Measurements from ENCODE around the gene LGI1.
A peak's percentile ranks its signal among the peaks of the same experiment; 100 is the strongest.
"Not testable (repeated sequence)": the region's sequence is repeated elsewhere in the genome, so short reads cannot be mapped to it uniquely, and the experiment has no call there.

The LGI1 gene

DNA sequence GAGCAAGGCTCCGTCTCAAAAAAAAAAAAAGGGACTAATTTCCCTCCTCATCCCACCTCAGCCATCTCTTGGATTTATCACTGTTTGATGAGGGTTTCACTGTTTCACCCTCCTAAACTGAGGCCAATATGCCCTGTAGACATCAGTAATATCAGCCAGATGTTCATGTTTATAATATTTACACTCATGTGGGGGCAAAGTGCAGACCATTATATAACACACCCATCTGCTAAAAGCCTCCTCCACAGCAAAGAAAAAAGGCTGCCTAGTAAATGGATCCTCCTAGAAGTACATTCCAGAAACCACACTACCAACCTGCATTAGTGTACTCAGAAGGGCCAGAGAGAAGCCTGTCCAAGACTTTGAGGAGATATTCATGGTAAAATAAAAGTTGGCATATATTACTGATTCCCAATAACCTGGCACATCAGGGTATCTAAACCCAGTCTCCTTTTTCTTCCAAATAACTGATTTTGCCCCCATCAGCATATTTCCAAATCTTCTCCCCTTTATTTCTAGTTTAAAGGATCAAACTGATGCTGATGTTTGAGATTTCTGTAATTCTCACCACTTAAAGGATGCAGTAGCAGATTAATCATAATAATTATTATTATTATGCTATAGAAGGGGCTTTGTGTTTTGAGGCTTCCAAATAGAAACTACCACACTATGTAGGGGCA, 55.1 kb downstream of the LGI1 start:
- DNase-seq = no peak

DNA sequence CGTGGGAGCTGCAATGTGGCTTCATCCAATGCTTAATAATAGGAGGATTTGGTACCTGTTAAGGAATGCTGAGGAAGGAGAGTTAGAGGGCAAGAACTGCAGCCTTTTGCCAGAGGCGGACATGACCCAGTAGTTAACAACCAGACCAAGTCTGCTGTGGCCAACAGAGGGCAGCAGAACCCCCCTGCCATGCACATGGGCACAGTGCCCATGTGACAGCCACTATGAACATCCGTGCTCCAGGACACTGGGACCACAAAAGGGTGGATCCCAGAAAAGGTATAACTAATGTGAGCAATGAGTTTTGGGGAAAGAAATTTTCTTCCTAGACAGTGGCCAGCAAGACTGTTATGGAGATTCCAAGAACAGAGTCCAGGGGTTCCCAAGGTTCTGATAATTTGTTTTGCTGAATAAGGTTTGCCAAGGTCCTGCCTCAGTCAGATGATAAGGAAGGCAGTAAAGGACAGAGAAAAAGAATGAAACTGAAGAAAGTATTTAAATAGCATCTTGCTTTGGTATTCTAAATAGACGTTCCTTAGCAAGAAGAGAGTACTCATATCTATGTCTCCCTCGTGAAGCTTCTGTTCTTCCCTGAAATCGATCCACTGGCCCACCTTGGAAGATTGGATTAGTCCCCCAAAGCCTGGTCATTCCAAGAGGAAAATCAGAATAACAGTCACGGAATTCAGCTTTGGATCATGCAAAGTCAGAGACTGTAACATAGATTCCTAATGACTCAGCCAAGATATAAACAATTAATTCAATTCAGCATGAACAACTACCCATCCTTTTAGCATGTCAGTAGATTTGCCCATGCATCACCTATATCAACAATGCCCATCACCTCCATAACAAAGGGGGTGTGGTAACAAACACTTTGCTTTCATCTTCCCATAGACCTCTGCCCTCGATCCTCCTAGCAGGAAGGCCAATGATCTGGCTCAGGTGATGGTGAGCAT, 56.0 kb downstream of the LGI1 start:
- peak; percentile 44 for DNase-seq

GRCh38 chr10:93815304-93816096, 57.8 kb downstream of the LGI1 start:
- peak; percentile 25 for DNase-seq

DNA sequence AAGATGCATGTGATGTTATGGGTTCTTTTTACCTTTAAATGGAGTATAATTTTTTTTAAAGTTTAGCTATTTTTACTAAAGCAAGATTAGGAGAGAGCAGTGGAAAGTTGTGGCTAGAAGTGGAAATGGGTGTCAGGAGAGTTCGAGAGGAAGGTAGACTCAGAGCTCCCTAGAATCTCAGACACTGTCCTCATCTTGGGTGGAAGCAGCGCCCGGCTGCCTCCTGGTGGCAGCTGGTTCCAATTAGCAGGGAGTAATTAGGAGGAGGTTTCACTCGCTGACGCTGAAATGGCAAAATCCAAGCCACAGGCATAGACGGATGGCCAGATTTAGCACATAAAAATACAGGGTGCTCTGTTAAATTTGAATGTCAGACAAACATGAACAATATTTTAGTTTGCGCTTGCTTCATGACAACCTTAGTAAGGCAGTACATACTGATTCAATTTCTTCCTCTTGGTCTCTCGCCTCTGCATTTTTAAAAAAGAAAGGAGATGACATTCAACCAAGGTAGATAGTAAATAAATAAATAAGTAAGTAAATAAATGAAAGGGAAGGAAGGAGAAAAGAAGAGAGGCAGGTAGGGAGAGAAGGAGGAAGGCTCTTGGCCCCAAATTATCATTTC, 58.5 kb downstream of the LGI1 start:
- DNase-seq = peak; percentile 70

GRCh38 chr10:93818086-93818485, 60.4 kb downstream of the LGI1 start:
- DNase-seq = no peak

DNA sequence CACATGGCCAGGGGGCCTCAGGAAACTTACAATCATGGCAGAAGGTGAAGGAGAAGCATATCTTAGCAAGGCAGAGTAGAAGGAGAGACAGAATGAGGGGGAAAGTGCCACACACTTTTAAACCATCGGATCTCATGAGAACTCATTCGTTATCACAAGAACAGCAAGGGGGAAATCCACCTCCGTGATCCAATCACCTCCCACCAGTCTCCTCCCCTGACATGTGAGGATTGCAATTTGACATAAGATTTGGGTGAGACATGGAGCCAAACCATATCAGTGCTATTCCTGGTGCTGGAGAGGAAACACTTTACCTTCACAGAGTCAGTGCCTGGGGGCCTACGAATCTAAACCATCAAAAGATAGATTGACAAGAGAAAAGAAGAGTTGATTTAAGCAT, 61.8 kb downstream of the LGI1 start:
- DNase-seq = no peak

DNA sequence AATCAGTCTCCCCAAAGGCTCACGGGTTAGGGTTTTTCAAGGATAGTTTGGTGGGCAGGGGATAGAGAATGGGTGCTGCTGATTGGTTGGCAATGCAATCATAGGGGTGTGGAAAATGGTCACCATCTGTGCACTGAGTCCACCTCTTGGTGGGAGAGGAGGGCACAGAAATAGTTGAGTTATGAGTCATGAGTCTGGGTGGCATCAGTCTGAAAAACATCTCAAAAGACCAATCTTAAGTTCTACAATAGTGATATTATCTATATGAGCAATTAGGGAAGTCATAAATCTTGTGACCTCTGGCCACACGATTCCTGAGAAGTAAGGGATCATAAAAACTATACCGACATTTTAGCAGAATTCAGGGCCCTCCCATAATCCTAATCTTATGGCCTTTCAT, 62.7 kb downstream of the LGI1 start:
- DNase-seq = no peak

- DNase-seq = no peak
Observed at GRCh38 chr10:93821051-93821772, 63.5 kb downstream of the LGI1 start.

- no peak for DNase-seq
Observed at GRCh38 chr10:93826355-93826754, 68.6 kb downstream of the LGI1 start.

GRCh38 chr10:93827056-93827804, 69.5 kb downstream of the LGI1 start:
- DNase-seq = no peak

- not testable (repeated sequence) for DNase-seq
Observed at GRCh38 chr10:93831065-93831464, 73.3 kb downstream of the LGI1 start.

DNA sequence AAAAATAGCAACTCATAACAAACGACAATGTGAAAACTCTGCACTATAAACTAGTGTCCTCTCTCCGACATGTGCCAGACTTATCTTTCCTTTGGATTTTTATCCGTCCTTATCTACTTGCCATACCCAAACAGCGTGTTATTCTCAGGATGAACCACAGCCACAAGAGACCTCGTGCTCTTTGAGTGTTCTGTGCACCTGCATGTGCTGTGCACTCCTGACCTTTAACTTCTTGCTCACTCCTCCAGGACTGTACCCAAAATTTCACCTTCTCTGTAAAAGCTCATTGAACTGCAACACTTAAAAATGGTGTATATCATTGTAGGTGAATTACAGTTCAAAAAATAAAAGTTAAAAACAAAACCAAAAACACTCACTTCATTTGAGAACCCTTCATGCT, 78.0 kb downstream of the LGI1 start:
- no peak for DNase-seq

GRCh38 chr10:93837822-93838221, 80.1 kb downstream of the LGI1 start:
- DNase-seq = no peak

DNA sequence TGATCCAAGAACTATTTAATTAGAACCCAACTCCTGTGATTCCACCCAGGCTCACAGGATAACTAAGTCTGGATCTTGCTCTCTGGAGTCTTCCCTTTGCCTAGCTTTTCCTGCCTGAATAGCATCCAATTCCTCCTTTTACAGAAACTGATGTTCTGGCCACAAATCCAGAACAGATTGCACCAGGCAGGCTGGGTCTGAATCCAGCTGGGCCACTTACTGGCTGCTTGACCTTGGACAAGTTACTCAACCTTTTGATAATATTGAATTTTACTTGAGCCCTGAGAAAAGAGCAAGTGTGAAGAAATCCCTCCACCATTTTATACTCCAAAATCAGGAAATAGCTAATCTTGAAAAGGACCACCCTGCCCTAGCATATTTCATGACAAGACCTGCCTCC, 80.5 kb downstream of the LGI1 start:
- DNase-seq = no peak

- no peak for DNase-seq
Observed at GRCh38 chr10:93841961-93842360, 84.2 kb downstream of the LGI1 start.

DNA sequence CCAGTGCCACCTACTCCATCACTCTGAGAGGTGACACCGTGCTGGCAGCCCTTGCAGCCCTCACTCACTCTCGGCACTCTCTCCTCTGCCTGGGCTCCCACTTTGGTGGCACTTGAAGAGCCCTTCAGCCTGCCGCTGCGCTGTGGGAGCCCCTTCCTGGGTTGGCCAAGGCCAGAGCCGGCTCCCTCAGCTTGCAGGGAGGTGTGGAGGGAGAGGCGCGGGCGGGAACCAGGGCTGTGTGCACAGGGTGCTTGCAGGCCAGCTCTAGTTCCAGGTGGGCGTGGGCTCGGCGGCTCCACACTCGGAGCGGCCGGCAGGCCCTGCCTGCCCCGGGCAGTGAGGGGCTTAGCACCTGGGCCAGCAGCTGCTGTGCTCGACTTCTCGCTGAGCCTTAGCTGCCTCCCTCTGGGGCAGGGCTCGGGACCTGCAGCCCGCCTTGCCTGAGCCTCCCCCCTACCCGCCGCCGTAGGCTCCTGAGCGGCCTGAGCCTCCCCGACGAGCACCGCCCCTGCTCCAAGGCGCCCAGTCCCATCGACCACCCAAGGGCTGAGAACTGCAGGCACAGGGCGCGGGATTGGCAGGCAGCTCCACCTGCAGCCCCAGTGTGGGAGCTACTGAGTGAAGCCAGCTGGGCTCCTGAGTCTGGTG, 87.4 kb downstream of the LGI1 start:
- DNase-seq = no peak
